ENCODE results near the gene MAPT. TPM values are rescaled to one million over a fixed set of nuclear protein-coding genes. Genes with fewer than 3 reads are reported as not detected.

MAPT gene
- total and polyA plus RNA-seq, 2 of the 13 experiments (the other 11 are each of a cell fraction or from before 2014, with no cell fraction given): 2.1 to 2.8 TPM

GRCh38 chr17:45924332-45924820 lies 30.0 kb downstream of the MAPT start (continued):
- peak; percentile 54; the same call in 1 of the 2 replicates for TF ChIP-seq ZSCAN25 (CRISPR knock-in tag; IDR thresholded peaks at IDR 0.05)
- peak; percentile 59; the same call in 1 of the 2 replicates for TF ChIP-seq THAP9 (CRISPR knock-in tag; IDR thresholded peaks at IDR 0.05; ENCODE audit: borderline replicate concordance)
- no peak for TF ChIP-seq PRPF4 (IDR thresholded peaks at IDR 0.05; ENCODE audit: low read depth, low read length, poor library complexity, severe bottlenecking)
- 0 out of 2 replicates have a peak, but pooled peaks have one; percentile 22 for TF ChIP-seq HIVEP1 (CRISPR knock-in tag; IDR thresholded peaks at IDR 0.05)
- TF ChIP-seq EEA1 (CRISPR knock-in tag; IDR thresholded peaks at IDR 0.05; ENCODE audit: borderline replicate concordance): 0 out of 2 replicates have a peak, but pooled peaks have one; percentile 24
- no peak for TF ChIP-seq ZNF10 (CRISPR knock-in tag; IDR thresholded peaks at IDR 0.05; ENCODE audit: borderline replicate concordance, low read depth)
- TF ChIP-seq ZNF788 (CRISPR knock-in tag; IDR thresholded peaks at IDR 0.05; ENCODE audit: borderline replicate concordance): 0 out of 2 replicates have a peak, but pooled peaks have one; percentile 32
- TF ChIP-seq ZNF598 (CRISPR knock-in tag; IDR thresholded peaks at IDR 0.05; ENCODE audit: borderline replicate concordance): no peak
- TF ChIP-seq ZBTB33 (CRISPR knock-in tag; IDR thresholded peaks at IDR 0.05): peak; percentile 90
- 0 out of 2 replicates have a peak, but pooled peaks have one; percentile 59 for TF ChIP-seq NRL (CRISPR knock-in tag; IDR thresholded peaks at IDR 0.05; ENCODE audit: borderline replicate concordance)
- no peak for TF ChIP-seq ZNF549 (CRISPR knock-in tag; IDR thresholded peaks at IDR 0.05)

Data from HepG2 (cell line).